Renal cortical epithelial cell (primary cell): ENCODE measurements around the gene MRPL3. TPM values are rescaled to one million over a fixed set of nuclear protein-coding genes. Genes with fewer than 3 reads are reported as not detected.

Source experiments
- DNase-seq: peaks from one replicate; pipeline ENCODE4 v3.0.0-alpha.2; 2011; ENCODE audit warnings: low read depth
- total RNA-seq: library from RNA; depleted of rRNA; stranded (reverse); fragments of >200 nt; gene quantifications from 2 replicates; pipeline ENCODE4 v1.2.3, GENCODE V29; 2014

The MRPL3 gene
- total RNA-seq: 123 and 159 TPM in 2 replicates

GRCh38 chr3:131502530-131503319 is at the start of gene MRPL3:
Gene MRPL3, minus strand, starts transcription at chr3:131502971. Its CDS starts 150 bp downstream, at chr3:131502821.
- DNase-seq: peak; percentile 69

GRCh38 chr3:131551761-131552160 is 49.0 kb upstream of the MRPL3 start:
- no peak for DNase-seq

GRCh38 chr3:131550562-131551465 is 48.0 kb upstream of the MRPL3 start:
- no peak for DNase-seq

GRCh38 chr3:131549340-131549739 is 46.6 kb upstream of the MRPL3 start:
- DNase-seq: no peak

GRCh38 chr3:131547585-131547984 is 44.8 kb upstream of the MRPL3 start:
- DNase-seq: no peak

- no peak for DNase-seq
Observed at GRCh38 chr3:131546441-131546840, 43.7 kb upstream of the MRPL3 start.

GRCh38 chr3:131544557-131544956 is 41.8 kb upstream of the MRPL3 start:
- DNase-seq: no peak

GRCh38 chr3:131543714-131544113 is 40.9 kb upstream of the MRPL3 start:
- peak; percentile 91 for DNase-seq

- DNase-seq: peak; percentile 93
Observed at GRCh38 chr3:131541288-131541687, 38.5 kb upstream of the MRPL3 start.

- peak; percentile 56 for DNase-seq
Observed at GRCh38 chr3:131540821-131541220, 38.0 kb upstream of the MRPL3 start.

- DNase-seq: peak; percentile 81
Observed at GRCh38 chr3:131540143-131540542, 37.4 kb upstream of the MRPL3 start.

GRCh38 chr3:131538968-131539367 is 36.2 kb upstream of the MRPL3 start:
- DNase-seq: no peak

GRCh38 chr3:131537531-131537930 is 34.8 kb upstream of the MRPL3 start:
- DNase-seq: no peak

GRCh38 chr3:131535596-131535995 is 32.8 kb upstream of the MRPL3 start:
- DNase-seq: no peak

- no peak for DNase-seq
Observed at GRCh38 chr3:131535131-131535530, 32.4 kb upstream of the MRPL3 start.

GRCh38 chr3:131532645-131533044 is 29.9 kb upstream of the MRPL3 start:
- no peak for DNase-seq

- no peak for DNase-seq
Observed at GRCh38 chr3:131530843-131531242, 28.1 kb upstream of the MRPL3 start.

GRCh38 chr3:131530388-131530787 is 27.6 kb upstream of the MRPL3 start:
- no peak for DNase-seq

- DNase-seq: peak; percentile 36
Observed at GRCh38 chr3:131526801-131527347, 24.1 kb upstream of the MRPL3 start.

GRCh38 chr3:131518680-131519079 is 15.9 kb upstream of the MRPL3 start:
- no peak for DNase-seq

GRCh38 chr3:131505421-131505820 is 2.6 kb upstream of the MRPL3 start:
- no peak for DNase-seq

GRCh38 chr3:131503320-131503635 is 507 bp upstream of the MRPL3 start:
- no peak for DNase-seq

- DNase-seq: no peak
Observed at GRCh38 chr3:131501949-131502348, 822 bp downstream of the MRPL3 start.
